Rectal smooth muscle tissue (tissue), 1 donor: ENCODE measurements around the gene COG4.

Experiments
- H3K27ac ChIP-seq: one replicate; pipeline ENCODE4 v1.7.0; 2013; ENCODE audit warnings: low read depth, low read length, inconsistent platforms
- H3K27me3 ChIP-seq: one replicate; pipeline ENCODE4 v1.7.0; 2013; ENCODE audit warnings: low read length; ENCODE audit not compliant: control insufficient read depth, insufficient read depth
- H3K36me3 ChIP-seq: one replicate; pipeline ENCODE4 v1.7.0; 2013; ENCODE audit warnings: low read length; ENCODE audit not compliant: control insufficient read depth, insufficient read depth
- H3K4me1 ChIP-seq: one replicate; pipeline ENCODE4 v1.7.0; 2013; ENCODE audit warnings: low read length; ENCODE audit not compliant: control insufficient read depth, insufficient read depth
- H3K4me3 ChIP-seq: one replicate; pipeline ENCODE4 v1.7.0; 2013; ENCODE audit warnings: low read length
- H3K9ac ChIP-seq: one replicate; pipeline ENCODE4 v1.7.0; 2013; ENCODE audit warnings: low read length

Gene COG4

GRCh38 chr16:70523743-70524398, 517 bp upstream of the COG4 start, which contains the start of gene SF3B3:
Gene SF3B3 (plus strand): TSS chr16:70523816. CDS start chr16:70526657, 2,841 bp downstream.
- Histone ChIP-seq H3K27me3 (no peaks in the 10 kb centered on the region), H3K4me3 (peak within 1 kb of the TSS; percentile 90), H3K4me1 (peaks cover 14% of the 10 kb centered on the region), H3K36me3 (peaks cover 3% of the 10 kb centered on the region), H3K27ac (peak within 1 kb of the TSS; percentile 73), H3K9ac (peak within 1 kb of the TSS; percentile 81)

GRCh38 chr16:70522216-70523075, 908 bp downstream of the COG4 start:
- Histone ChIP-seq H3K27ac (no peak overlapping the region), H3K9ac (peak overlapping the region; percentile 17), H3K4me1 (peaks cover 14% of the 10 kb centered on the region), H3K27me3 (no peaks in the 10 kb centered on the region), H3K36me3 (peaks cover 5% of the 10 kb centered on the region), H3K4me3 (peak overlapping the region; percentile 90)

GRCh38 chr16:70520612-70521297, 2.6 kb downstream of the COG4 start:
- no peak overlapping the region for H3K27ac ChIP-seq
- H3K36me3 ChIP-seq: peaks cover 4% of the 10 kb centered on the region
- H3K27me3 ChIP-seq: no peaks in the 10 kb centered on the region
- peaks cover 14% of the 10 kb centered on the region for H3K4me1 ChIP-seq
- H3K4me3 ChIP-seq: no peak overlapping the region
- no peak overlapping the region for H3K9ac ChIP-seq

GRCh38 chr16:70512456-70512855, 10.9 kb downstream of the COG4 start:
- no peaks in the 10 kb centered on the region for H3K27me3 ChIP-seq
- H3K27ac ChIP-seq: no peak overlapping the region
- H3K36me3 ChIP-seq: peaks cover 26% of the 10 kb centered on the region
- H3K4me1 ChIP-seq: no peaks in the 10 kb centered on the region
- H3K4me3 ChIP-seq: no peak overlapping the region
- H3K9ac ChIP-seq: no peak overlapping the region

- Histone ChIP-seq H3K27me3 (no peaks in the 10 kb centered on the region), H3K36me3 (peaks cover 26% of the 10 kb centered on the region), H3K4me1 (no peaks in the 10 kb centered on the region), H3K4me3 (no peak overlapping the region), H3K9ac (no peak overlapping the region), H3K27ac (no peak overlapping the region)
These were observed 11.5 kb downstream of the COG4 start for GRCh38 chr16:70511833-70512232.

- Histone ChIP-seq H3K4me1 (no peaks in the 10 kb centered on the region), H3K27ac (no peak overlapping the region), H3K27me3 (no peaks in the 10 kb centered on the region), H3K36me3 (peaks cover 24% of the 10 kb centered on the region), H3K4me3 (no peak overlapping the region), H3K9ac (no peak overlapping the region)
These were observed 13.1 kb downstream of the COG4 start for GRCh38 chr16:70510216-70510615.

GRCh38 chr16:70508752-70509151, 14.6 kb downstream of the COG4 start:
- Histone ChIP-seq H3K9ac (no peak overlapping the region), H3K27me3 (no peaks in the 10 kb centered on the region), H3K27ac (no peak overlapping the region), H3K4me3 (no peak overlapping the region), H3K36me3 (peaks cover 22% of the 10 kb centered on the region), H3K4me1 (no peaks in the 10 kb centered on the region)

GRCh38 chr16:70496513-70496912, 26.8 kb downstream of the COG4 start:
- no peaks in the 10 kb centered on the region for H3K4me1 ChIP-seq
- H3K36me3 ChIP-seq: peaks cover 23% of the 10 kb centered on the region
- no peak overlapping the region for H3K9ac ChIP-seq

GRCh38 chr16:70495425-70496182, 27.8 kb downstream of the COG4 start:
- Histone ChIP-seq H3K9ac (no peak overlapping the region), H3K27me3 (no peaks in the 10 kb centered on the region), H3K4me1 (no peaks in the 10 kb centered on the region), H3K36me3 (peaks cover 23% of the 10 kb centered on the region), H3K4me3 (no peak overlapping the region), H3K27ac (no peak overlapping the region)

More at GRCh38 chr16:70496513-70496912, 26.8 kb downstream of the COG4 start:
- Histone ChIP-seq H3K4me3 (no peak overlapping the region), H3K27me3 (no peaks in the 10 kb centered on the region), H3K27ac (no peak overlapping the region)

GRCh38 chr16:70494777-70495176, 28.6 kb downstream of the COG4 start:
- no peak overlapping the region for H3K27ac ChIP-seq
- H3K4me1 ChIP-seq: no peaks in the 10 kb centered on the region
- H3K36me3 ChIP-seq: peaks cover 23% of the 10 kb centered on the region
- H3K4me3 ChIP-seq: no peak overlapping the region
- H3K9ac ChIP-seq: no peak overlapping the region
- no peaks in the 10 kb centered on the region for H3K27me3 ChIP-seq

- no peaks in the 10 kb centered on the region for H3K27me3 ChIP-seq
- peaks cover 27% of the 10 kb centered on the region for H3K36me3 ChIP-seq
- H3K4me1 ChIP-seq: no peaks in the 10 kb centered on the region
- H3K9ac ChIP-seq: no peak overlapping the region
- H3K27ac ChIP-seq: no peak overlapping the region
- no peak overlapping the region for H3K4me3 ChIP-seq
These were observed 29.1 kb downstream of the COG4 start for GRCh38 chr16:70494202-70494770.
